GM21390 (cell line): Measurements from ENCODE around the gene EFCAB14.
A peak's percentile ranks its signal among the peaks of the same experiment; 100 is the strongest.
"Not testable (repeated sequence)": the region's sequence is repeated elsewhere in the genome, so short reads cannot be mapped to it uniquely, and the experiment has no call there.

Source experiments
- ATAC-seq: cut with Tn5 transposase; IDR thresholded peaks from one replicate; pipeline ENCODE4 v1.9.1; 2021; ENCODE audit not compliant: unreplicated experiment

EFCAB14 gene

DNA sequence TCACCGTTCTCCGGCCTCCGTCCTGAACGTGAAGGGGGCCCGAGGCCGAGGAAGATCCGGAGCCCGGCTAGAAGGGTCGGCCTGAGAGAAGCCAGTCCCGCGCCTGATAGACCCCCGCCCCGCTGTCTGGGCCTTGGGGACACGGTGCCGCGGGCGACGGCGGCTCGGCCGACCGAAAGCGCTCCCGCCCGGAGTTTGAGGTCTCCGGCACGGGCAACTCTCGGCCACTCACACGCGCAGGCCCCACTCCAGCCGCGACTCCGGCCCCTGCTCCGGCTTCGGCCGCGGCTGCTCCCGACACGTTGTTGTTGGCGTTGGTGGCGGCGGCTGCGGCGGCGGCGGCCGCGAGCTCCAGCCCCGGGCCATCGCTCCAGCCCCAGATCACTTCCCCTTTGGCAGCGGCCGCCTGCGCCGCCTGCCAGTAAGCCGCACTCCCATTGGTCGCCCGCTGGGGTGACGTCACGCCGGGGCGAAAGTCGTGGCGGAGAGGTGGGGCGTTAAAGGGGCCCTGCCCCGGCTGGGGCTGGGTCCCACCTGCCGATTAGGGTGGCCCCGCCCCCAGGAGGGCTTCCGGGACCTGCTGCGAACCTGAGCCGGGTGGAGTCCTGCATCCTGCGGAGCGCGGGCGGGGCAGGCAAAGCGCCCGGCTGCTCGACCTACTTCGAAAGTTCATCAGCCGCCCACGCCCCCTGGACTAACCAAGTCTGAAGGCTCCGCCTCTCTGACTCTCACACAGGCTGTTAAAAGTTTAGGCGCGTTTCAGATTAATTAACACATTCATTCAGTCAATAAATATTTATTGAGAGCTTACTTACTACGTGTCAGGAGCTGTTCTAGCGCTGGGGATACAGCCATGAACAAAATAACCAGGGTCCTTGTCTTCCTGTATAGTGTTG is at the start of gene EFCAB14:
Gene EFCAB14, minus strand, starts transcription at position 388 of the 896 bp plus-strand sequence. CDS start 1,027 bp downstream, outside the sequence.
- ATAC-seq: peak; percentile 97

DNA sequence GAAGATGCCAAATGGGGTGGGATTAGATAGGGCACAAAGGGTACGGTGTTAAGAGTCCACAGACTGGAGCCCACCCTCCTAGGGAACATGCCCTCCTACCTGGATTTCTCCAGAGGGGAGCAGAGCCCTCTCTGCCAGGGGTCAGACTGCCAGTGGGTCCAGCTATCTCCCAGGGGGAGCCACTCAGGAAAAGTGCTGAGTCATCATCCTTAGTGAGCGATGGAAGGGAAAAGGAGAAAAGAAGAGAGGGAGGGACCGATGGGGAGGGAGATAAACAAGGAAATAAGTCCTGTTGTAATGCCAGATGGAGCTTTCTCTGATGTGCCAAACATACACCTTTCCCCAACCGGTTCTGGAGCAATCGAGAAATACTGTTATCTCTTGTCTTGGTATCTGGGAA is 49.5 kb upstream of the EFCAB14 start:
- ATAC-seq: no peak

DNA sequence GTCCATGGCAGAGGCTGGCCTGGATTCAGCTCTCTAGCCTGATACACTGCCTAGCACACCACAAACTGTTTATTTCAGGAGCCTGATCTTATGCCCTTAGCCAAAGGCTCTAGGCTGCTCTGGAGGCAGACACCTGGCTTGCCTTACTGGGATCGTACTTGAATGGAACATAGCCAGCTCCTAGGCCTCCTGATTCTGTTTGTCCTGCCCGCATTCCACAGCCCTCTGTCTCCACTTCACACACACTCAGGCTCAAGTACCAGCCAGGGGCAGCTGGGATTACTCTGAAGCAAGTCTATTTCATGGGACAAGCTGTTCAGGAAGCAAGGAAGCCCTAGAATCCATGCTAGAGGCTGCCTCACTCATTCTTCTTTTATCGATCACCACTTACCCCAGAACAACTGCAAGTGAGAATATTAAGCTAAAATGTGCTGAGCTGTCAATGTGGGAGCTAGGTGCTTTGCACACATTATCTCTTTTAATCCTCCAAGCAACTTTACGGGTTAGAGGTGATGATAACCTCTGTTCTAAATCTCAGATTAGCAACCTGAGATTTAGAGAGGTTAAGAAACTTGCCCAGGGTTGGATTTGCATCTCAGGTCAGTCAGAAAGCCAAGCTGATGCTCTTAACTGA is 48.9 kb upstream of the EFCAB14 start:
- no peak for ATAC-seq

DNA sequence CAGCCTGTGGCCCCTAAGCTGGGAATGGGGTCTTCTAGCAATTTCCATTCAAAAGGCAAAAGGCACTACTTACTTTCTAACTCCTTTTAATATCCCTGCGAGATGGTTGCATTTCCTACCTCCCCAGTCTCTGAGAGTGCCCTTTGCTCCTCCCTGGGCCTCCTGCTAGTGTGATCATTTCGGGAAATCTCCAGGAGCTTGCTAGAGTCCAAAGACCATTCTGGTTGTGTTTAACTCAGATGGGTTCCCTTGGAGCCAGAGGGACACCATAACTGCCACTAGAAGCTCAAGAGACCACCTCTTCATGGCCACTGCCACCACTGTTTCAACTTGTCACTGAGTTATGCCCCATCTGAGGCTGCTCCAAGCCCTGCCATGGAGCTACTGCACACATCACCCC is 45.5 kb upstream of the EFCAB14 start:
- ATAC-seq: no peak

- no peak for ATAC-seq
These were observed 42.8 kb upstream of the EFCAB14 start for GRCh38 chr1:46761740-46762139.

DNA sequence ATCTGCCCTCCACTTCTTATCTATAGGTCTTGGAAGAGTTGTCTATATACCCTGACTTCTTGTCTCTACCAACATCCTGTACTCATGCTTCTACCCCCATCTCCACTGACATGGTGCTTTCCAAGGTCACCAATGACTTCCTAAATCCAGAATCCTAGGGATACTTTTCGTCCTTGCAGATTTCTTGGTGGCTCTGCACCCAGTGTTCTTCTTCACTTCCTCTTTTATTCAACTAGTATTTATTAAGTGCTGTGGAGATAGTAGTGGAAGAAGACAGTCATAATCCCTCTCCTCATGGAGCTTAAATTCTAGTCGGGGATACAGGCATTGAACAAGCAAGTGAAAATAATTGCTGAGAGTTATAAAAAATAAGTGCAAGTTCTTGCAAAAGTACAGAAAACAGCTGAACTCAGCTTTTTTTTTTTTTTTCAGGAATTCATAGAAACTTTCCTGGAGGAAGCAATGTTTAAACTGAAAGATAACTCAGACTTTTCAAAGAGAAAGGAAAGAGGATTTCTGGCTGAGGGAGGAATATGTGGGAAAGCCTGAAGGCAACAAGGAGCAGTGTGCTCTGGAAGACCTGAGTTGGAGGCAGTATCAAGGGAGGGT is 41.7 kb upstream of the EFCAB14 start:
- ATAC-seq: no peak

DNA sequence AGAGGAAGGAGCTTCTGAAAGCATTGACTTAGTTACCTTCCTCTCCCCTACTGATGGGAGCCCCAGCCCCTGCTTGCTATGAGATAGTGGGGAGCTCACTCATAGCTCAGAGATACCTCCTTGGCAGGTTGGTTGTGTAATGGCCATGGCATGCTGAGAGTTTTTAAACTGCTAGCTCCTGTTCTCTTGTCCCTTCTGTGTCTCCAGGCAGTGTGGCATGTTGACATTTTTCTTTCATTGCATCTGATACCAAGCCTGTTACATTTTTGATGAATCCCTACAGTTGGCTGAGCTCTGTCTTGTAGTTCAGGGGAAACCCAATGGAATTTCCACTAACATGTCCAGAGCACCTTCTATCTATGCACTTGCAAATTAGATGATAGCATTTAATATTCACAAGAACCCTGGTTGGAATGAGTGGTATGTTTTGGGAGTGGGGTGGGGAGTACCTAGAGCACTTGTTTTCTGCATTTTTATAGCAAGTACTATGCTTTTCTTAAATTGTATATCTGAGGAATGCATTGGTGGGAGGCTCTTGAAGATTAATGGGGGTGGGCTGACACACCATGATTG is 39.1 kb upstream of the EFCAB14 start:
- ATAC-seq: no peak

- ATAC-seq: no peak
These were observed 38.5 kb upstream of the EFCAB14 start for GRCh38 chr1:46757247-46757955.

DNA sequence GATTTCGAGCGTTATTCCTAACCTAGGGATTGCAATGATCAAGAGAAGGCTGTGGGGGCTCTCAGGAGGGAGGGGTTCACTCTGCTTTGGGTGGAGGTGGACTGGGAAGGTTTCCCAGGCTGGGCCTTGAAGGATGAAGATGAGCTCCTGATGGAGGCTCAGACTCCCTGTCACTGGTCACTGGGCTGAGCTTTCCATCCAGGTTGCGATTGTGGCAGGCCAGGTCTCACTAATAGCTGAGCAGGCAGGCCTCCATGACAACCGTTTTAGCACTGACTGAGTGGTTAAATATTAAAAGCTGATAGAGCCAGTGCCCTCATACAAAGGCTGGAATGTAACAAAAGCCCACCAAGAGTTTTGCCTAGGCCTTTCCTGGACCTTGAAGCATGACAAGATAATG is 36.2 kb upstream of the EFCAB14 start:
- no peak for ATAC-seq

DNA sequence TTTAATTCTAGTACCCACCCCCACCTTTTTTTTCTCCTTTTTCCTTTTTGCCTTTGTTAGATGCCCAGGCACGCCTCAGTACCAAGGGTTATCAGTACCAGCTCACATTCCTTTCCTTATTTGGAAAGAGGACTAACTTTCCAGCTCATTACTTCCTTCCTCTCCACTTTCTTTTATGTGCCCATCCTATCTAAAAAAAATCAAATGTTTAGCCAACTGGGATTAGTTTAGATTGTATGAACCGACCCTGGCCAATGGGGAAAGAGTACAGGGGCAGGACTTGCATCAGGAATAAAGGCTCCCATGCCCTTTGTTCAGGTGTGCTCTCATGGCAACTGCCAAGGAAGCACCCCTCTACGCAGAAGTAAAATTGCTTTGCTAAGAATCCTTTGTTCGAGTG is 35.8 kb upstream of the EFCAB14 start:
- ATAC-seq: not testable (repeated sequence)

GRCh38 chr1:46753985-46754384 is 35.1 kb upstream of the EFCAB14 start:
- no peak for ATAC-seq

GRCh38 chr1:46749921-46750404 is 31.0 kb upstream of the EFCAB14 start:
- no peak for ATAC-seq

GRCh38 chr1:46749404-46749803 is 30.5 kb upstream of the EFCAB14 start:
- ATAC-seq: no peak

- no peak for ATAC-seq
These were observed 28.9 kb upstream of the EFCAB14 start for GRCh38 chr1:46747683-46748288.

- no peak for ATAC-seq
These were observed 23.2 kb upstream of the EFCAB14 start for GRCh38 chr1:46742069-46742468.

DNA sequence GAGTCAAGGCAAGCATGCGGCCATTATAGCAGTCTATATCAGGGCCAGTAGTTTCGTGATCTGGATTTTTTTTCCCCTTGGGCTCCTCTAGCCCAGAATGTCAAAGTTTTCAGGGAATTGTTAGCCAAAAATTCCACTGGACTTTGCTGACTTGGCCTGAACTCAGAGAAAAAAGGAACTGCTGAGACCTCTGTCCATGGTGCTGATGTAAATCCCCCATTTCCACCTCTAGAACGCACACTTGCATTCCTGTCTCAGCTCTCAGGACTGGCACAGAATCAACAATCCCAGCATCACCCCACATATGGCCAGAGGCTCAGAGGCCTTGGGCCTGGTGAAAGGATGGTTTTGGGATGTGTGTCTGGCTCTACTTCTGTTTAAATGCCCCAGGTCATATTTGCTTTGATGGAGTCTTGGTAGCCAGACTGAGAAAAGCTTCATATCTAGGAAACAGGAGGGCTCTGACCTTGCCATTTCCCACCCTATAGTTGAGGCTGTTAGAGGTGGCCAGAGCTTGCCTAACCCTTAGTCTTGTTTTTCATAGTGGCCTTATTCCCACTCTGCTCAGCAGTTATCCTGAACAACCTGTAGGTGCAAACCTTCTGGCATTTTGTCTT is 16.9 kb upstream of the EFCAB14 start:
- ATAC-seq: no peak

GRCh38 chr1:46728327-46728873 is 9.5 kb upstream of the EFCAB14 start:
- ATAC-seq: not testable (repeated sequence)

GRCh38 chr1:46725736-46726108 is 6.8 kb upstream of the EFCAB14 start:
- ATAC-seq: no peak

DNA sequence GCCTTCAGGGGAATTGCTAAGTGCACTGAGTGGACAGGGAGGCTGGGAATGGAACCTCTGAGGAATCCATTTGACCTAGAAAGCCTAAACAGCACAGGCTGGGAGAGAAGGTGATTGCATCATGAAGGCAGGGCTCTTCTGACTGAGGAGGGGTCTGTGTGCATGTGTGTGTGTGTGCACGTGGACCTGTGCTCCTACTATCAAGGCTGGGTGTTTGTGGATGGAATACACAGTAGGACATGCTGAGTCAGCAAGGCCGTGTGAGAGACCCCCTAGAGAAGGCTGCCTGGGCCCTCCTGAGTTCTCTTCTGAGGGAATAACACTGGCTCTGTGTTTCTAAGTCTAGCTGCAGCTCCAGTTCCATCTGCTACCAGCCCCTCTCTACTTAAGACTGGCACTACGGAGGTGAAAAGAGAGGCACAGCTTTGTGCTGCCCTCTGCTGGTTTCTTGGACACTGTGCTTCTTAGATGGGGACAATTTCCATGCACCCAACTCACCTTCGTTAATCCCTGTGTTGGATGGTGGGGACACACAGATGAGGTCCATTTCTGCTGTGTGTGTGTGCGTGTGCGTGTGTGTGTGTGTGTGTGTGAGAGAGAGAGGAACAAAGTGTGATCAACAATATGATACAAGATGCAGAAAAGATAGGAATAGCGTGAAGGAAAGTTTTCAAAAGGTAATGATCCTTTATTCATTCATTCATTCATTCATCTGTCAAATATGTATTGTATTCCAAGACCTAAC is 6.2 kb upstream of the EFCAB14 start:
- ATAC-seq: peak; percentile 90
